ENCODE results near the gene AMER2. TPM values are rescaled to one million over a fixed set of nuclear protein-coding genes. Genes with fewer than 3 reads are reported as not detected.

Gene AMER2
- total and polyA plus RNA-seq, 2 donors, result under 0.01 to 0.05 TPM

DNA sequence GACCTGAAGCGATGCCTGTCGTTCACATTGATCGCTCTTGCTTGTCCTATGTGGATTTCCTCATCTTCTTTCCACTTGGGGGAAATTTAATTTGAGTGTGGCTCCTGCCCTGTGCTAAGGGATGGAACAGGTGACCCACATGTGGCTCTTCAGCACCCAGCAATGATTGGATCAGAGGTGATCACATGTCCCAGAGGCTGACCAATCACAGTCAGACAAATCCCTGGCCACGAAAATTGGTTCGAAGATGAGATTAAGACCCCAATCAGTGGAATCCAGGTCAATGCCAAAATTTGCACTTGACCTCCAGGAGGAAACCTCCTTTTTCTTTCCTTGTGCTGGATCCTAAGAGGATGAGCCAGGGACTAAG lies 23.7 kb downstream of the AMER2 start:
- Histone ChIP-seq H3K27me3 (ENCODE audit: control insufficient read depth in 2 of 2, insufficient read depth in 1 of 2, low read length in 1 of 2) (peaks cover 0 to 2% of the 10 kb centered on the region in 2 donors), H3K27ac (ENCODE audit: low read depth in 1 of 2, low read length in 1 of 2) (no peak overlapping the region), H3K36me3 (ENCODE audit: control insufficient read depth in 2 of 2, insufficient read depth in 2 of 2, low read length in 1 of 2) (no peaks in the 10 kb centered on the region), H3K4me1 (ENCODE audit: control insufficient read depth in 2 of 2, insufficient read depth in 2 of 2, low read length in 2 of 2) (no peaks in the 10 kb centered on the region), H3K9me3 (ENCODE audit: control insufficient read depth in 2 of 2, insufficient read depth in 1 of 2, low read length in 1 of 2) (no peaks in the 10 kb centered on the region), H3K4me3 (ENCODE audit: low read length in 2 of 2) (no peak overlapping the region)
- 97% methylated on average over 5 of the region's 5 CpGs for WGBS
- DNase-seq (ENCODE audit: low read depth in 6 of 9, low spot score in 9 of 9), result no peak

DNA sequence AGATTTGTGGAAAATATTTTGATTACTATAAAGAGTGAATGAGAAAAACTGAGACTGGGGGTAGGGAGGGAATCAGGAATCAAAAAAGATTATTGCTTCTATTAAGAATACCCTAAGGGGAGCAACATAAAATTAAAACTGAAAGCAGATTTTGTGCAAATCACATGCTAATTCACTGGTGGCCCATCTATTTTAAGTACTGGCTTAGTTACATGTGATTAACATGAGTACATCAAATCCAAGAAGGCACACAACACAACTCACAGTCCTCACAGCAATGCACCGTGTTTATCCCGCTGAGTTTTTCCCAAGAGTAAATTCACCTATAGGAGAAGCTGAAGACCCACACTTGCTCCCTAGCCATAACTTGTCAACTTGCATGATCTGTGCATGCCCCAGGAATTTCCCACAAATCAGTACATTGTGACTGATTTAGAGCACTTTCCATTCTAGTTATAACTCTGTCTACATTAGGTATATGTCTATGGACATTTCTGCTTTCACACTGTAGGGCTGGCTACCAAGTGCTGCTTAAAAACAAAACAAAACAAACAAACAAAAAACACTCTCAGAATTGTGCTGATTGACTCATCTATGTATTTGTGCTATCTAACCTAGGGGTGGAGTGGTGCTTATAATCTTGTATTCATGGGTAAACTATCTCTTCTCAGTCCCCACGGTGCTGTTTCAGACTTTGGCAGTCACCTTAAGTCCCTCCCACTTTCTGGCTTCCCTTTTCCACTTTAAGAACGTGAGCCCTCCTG lies 24.3 kb downstream of the AMER2 start:
- H3K36me3 ChIP-seq (ENCODE audit: control insufficient read depth in 2 of 2, insufficient read depth in 2 of 2, low read length in 1 of 2), result no peaks in the 10 kb centered on the region
- no peak overlapping the region for H3K27ac ChIP-seq (ENCODE audit: low read depth in 1 of 2, low read length in 1 of 2)
- WGBS, result 89% methylated on average over 4 of the region's 4 CpGs
- H3K27me3 ChIP-seq (ENCODE audit: control insufficient read depth in 2 of 2, insufficient read depth in 1 of 2, low read length in 1 of 2), result peaks cover 0 to 2% of the 10 kb centered on the region in 2 donors
- H3K4me1 ChIP-seq (ENCODE audit: control insufficient read depth in 2 of 2, insufficient read depth in 2 of 2, low read length in 2 of 2), result no peaks in the 10 kb centered on the region
- no peaks in the 10 kb centered on the region for H3K9me3 ChIP-seq (ENCODE audit: control insufficient read depth in 2 of 2, insufficient read depth in 1 of 2, low read length in 1 of 2)
- no peak overlapping the region for H3K4me3 ChIP-seq (ENCODE audit: low read length in 2 of 2)
- DNase-seq (ENCODE audit: low read depth in 6 of 9, low spot score in 9 of 9), result no peak

GRCh38 chr13:25143706-25144105 lies 28.4 kb downstream of the AMER2 start:
- no peaks in the 10 kb centered on the region for H3K4me1 ChIP-seq (ENCODE audit: control insufficient read depth in 2 of 2, insufficient read depth in 2 of 2, low read length in 2 of 2)
- peaks cover 0 to under 1% of the 10 kb centered on the region in 2 donors for H3K27me3 ChIP-seq (ENCODE audit: control insufficient read depth in 2 of 2, insufficient read depth in 1 of 2, low read length in 1 of 2)
- 96% methylated on average over 7 of the region's 7 CpGs for WGBS
- no peak overlapping the region for H3K27ac ChIP-seq (ENCODE audit: low read depth in 1 of 2, low read length in 1 of 2)
- H3K4me3 ChIP-seq (ENCODE audit: low read length in 2 of 2), result no peak overlapping the region
- H3K9me3 ChIP-seq (ENCODE audit: control insufficient read depth in 2 of 2, insufficient read depth in 1 of 2, low read length in 1 of 2), result no peaks in the 10 kb centered on the region
- no peaks in the 10 kb centered on the region for H3K36me3 ChIP-seq (ENCODE audit: control insufficient read depth in 2 of 2, insufficient read depth in 2 of 2, low read length in 1 of 2)
- no peak for DNase-seq (ENCODE audit: low read depth in 6 of 9, low spot score in 9 of 9)

GRCh38 chr13:25141042-25141441 lies 31.0 kb downstream of the AMER2 start:
- no peak for DNase-seq (ENCODE audit: low read depth in 6 of 9, low spot score in 9 of 9)
- H3K4me3 ChIP-seq (ENCODE audit: low read length in 2 of 2), result no peak overlapping the region
- 90% methylated on average over 5 of the region's 5 CpGs for WGBS
- H3K9me3 ChIP-seq (ENCODE audit: control insufficient read depth in 2 of 2, insufficient read depth in 1 of 2, low read length in 1 of 2), result no peaks in the 10 kb centered on the region
- H3K36me3 ChIP-seq (ENCODE audit: control insufficient read depth in 2 of 2, insufficient read depth in 2 of 2, low read length in 1 of 2), result no peaks in the 10 kb centered on the region
- H3K27ac ChIP-seq (ENCODE audit: low read depth in 1 of 2, low read length in 1 of 2), result no peak overlapping the region
- peaks cover 3 to 25% of the 10 kb centered on the region in 2 donors for H3K27me3 ChIP-seq (ENCODE audit: control insufficient read depth in 2 of 2, insufficient read depth in 1 of 2, low read length in 1 of 2)
- no peaks in the 10 kb centered on the region for H3K4me1 ChIP-seq (ENCODE audit: control insufficient read depth in 2 of 2, insufficient read depth in 2 of 2, low read length in 2 of 2)

DNA sequence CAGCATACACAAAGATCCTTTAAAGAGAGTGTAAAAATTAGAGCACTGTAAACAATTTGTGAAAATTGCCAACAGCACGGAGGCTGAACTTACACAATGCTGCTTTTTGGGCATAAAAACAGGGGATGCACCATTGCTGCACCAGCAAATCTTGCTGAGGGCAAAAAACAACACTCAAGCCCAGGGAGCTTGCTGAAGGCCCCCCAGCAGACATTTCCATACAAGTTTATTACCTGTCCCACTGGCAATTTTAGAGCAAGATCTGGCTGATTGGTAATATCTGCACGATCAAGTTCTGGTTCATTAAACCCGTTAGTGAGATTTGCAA lies 34.3 kb downstream of the AMER2 start:
- Histone ChIP-seq H3K4me3 (ENCODE audit: low read length in 2 of 2) (no peak overlapping the region), H3K27ac (ENCODE audit: low read depth in 1 of 2, low read length in 1 of 2) (no peak overlapping the region), H3K4me1 (ENCODE audit: control insufficient read depth in 2 of 2, insufficient read depth in 2 of 2, low read length in 2 of 2) (no peaks in the 10 kb centered on the region), H3K27me3 (ENCODE audit: control insufficient read depth in 2 of 2, insufficient read depth in 1 of 2, low read length in 1 of 2) (peaks cover 4 to 32% of the 10 kb centered on the region in 2 donors), H3K9me3 (ENCODE audit: control insufficient read depth in 2 of 2, insufficient read depth in 1 of 2, low read length in 1 of 2) (no peaks in the 10 kb centered on the region), H3K36me3 (ENCODE audit: control insufficient read depth in 2 of 2, insufficient read depth in 2 of 2, low read length in 1 of 2) (no peaks in the 10 kb centered on the region)
- WGBS, result 67% methylated on average over 3 of the region's 3 CpGs
- DNase-seq (ENCODE audit: low read depth in 6 of 9, low spot score in 9 of 9), result no peak

DNA sequence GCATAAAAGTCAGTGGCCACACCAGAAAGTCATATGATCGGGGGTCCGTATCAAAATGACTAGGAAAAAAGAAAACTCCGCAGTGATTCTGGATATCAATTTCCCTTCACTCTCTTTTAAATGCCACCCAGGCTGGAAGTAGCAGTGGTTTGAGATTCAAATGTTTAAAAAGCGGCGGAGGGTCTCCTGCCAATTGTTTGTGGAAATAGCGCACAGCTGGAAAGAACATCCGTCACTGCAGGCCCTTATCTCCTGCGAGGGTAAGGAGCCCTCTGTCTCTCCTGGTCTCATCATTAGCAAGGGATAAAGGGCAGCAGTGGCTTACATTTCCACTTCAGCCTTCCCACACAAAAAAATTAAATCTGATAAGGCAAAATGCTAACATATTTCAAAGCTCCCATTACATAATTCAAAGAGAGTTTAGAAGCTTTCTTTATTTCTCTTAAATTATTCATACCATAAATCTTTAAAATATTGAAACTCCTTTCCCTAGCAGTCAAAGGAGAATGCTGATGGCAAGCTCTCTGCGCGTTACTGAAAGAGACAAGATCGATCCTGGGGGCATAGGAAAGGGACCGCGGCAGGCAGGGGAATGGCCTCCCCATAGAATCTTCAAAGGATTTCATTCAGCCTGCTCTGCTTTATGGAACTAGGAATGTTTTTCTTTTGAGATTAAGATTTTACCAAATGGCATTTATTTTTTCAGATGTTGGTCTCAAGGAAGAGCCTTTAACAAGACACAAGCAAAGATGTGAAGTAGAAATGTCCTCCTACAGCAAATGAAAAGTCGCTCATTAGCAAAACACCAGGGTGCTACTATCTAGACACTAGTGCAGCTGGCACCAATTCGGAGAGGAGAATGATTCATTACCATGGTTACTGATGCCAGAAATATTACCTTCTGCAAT lies 35.0 kb downstream of the AMER2 start:
- no peak for DNase-seq (ENCODE audit: low read depth in 6 of 9, low spot score in 9 of 9)
- peaks cover 4 to 32% of the 10 kb centered on the region in 2 donors for H3K27me3 ChIP-seq (ENCODE audit: control insufficient read depth in 2 of 2, insufficient read depth in 1 of 2, low read length in 1 of 2)
- H3K27ac ChIP-seq (ENCODE audit: low read depth in 1 of 2, low read length in 1 of 2), result no peak overlapping the region
- no peaks in the 10 kb centered on the region for H3K36me3 ChIP-seq (ENCODE audit: control insufficient read depth in 2 of 2, insufficient read depth in 2 of 2, low read length in 1 of 2)
- no peaks in the 10 kb centered on the region for H3K9me3 ChIP-seq (ENCODE audit: control insufficient read depth in 2 of 2, insufficient read depth in 1 of 2, low read length in 1 of 2)
- no peaks in the 10 kb centered on the region for H3K4me1 ChIP-seq (ENCODE audit: control insufficient read depth in 2 of 2, insufficient read depth in 2 of 2, low read length in 2 of 2)
- H3K4me3 ChIP-seq (ENCODE audit: low read length in 2 of 2), result no peak overlapping the region
- WGBS, result 24% methylated on average over 15 of the region's 15 CpGs

GRCh38 chr13:25135896-25136295 lies 36.2 kb downstream of the AMER2 start:
- WGBS, result 96% methylated on average over 4 of the region's 4 CpGs
- Histone ChIP-seq H3K36me3 (ENCODE audit: control insufficient read depth in 2 of 2, insufficient read depth in 2 of 2, low read length in 1 of 2) (no peaks in the 10 kb centered on the region), H3K4me1 (ENCODE audit: control insufficient read depth in 2 of 2, insufficient read depth in 2 of 2, low read length in 2 of 2) (no peaks in the 10 kb centered on the region), H3K27me3 (ENCODE audit: control insufficient read depth in 2 of 2, insufficient read depth in 1 of 2, low read length in 1 of 2) (peaks cover 4 to 32% of the 10 kb centered on the region in 2 donors), H3K4me3 (ENCODE audit: low read length in 2 of 2) (no peak overlapping the region), H3K27ac (ENCODE audit: low read depth in 1 of 2, low read length in 1 of 2) (no peak overlapping the region), H3K9me3 (ENCODE audit: control insufficient read depth in 2 of 2, insufficient read depth in 1 of 2, low read length in 1 of 2) (no peaks in the 10 kb centered on the region)
- no peak for DNase-seq (ENCODE audit: low read depth in 6 of 9, low spot score in 9 of 9)

DNA sequence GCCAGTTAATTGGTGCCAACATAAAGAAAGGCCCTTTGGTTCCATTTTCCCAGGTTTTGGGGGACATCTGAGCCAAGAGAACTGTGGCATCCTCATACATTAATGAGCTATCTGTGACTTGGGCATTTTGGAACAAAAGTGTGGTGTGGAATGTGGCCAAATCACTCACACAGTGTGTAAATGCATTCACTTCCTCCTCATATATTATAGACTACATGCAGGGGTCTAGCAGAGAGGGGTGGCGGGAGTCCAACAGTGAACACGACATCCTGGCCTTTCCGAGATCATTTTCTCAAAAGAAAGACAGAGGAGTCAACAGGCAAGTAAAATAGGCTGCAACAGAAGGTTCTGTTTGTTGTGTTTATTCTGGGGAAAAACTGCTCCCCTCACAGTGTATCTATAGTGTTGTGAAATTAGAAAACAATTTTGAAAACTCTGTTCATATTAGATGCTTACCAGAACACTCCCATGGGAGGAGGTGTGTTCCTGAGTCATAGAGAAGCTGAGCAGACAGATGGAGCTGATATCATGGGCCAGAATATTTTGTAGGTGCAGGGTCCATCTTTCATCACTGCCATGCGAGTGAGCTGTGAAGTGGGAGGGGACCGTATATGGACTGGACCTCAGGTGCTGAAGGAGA lies 39.2 kb downstream of the AMER2 start:
- Histone ChIP-seq H3K36me3 (ENCODE audit: control insufficient read depth in 2 of 2, insufficient read depth in 2 of 2, low read length in 1 of 2) (no peaks in the 10 kb centered on the region), H3K27me3 (ENCODE audit: control insufficient read depth in 2 of 2, insufficient read depth in 1 of 2, low read length in 1 of 2) (peaks cover 4 to 23% of the 10 kb centered on the region in 2 donors), H3K4me1 (ENCODE audit: control insufficient read depth in 2 of 2, insufficient read depth in 2 of 2, low read length in 2 of 2) (no peaks in the 10 kb centered on the region), H3K4me3 (ENCODE audit: low read length in 2 of 2) (no peak overlapping the region), H3K27ac (ENCODE audit: low read depth in 1 of 2, low read length in 1 of 2) (no peak overlapping the region), H3K9me3 (ENCODE audit: control insufficient read depth in 2 of 2, insufficient read depth in 1 of 2, low read length in 1 of 2) (no peaks in the 10 kb centered on the region)
- 76% methylated on average over 5 of the region's 5 CpGs for WGBS
- no peak for DNase-seq (ENCODE audit: low read depth in 6 of 9, low spot score in 9 of 9)

DNA sequence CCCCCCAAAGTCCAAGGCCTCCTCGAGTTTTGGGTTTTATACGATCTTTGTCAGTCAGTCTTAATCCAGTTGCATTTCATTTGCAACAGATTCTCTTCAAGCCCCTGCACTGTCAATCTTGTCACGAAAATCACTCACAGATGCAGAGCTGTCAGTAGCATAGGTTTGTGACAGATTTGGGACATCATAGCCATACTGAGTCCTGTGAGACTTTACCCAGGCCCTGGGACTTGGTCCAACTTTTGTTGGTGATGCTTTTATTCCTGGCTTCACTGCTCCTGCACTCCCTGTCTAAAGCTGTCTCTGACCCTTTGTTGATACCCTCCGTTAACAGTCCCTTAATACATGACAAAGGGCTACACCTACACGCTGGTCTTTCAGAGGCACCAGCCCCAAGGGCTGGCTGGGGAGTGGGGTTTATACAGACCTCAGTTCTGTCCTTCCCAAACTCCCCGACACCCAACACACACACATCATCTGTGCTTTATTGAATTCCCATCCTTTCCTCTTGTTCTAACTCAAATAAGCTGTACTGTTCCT lies 40.1 kb downstream of the AMER2 start:
- no peak overlapping the region for H3K27ac ChIP-seq (ENCODE audit: low read depth in 1 of 2, low read length in 1 of 2)
- WGBS, result 83% methylated on average over 6 of the region's 6 CpGs
- peaks cover 3 to 14% of the 10 kb centered on the region in 2 donors for H3K27me3 ChIP-seq (ENCODE audit: control insufficient read depth in 2 of 2, insufficient read depth in 1 of 2, low read length in 1 of 2)
- no peak for DNase-seq (ENCODE audit: low read depth in 6 of 9, low spot score in 9 of 9)
- H3K4me1 ChIP-seq (ENCODE audit: control insufficient read depth in 2 of 2, insufficient read depth in 2 of 2, low read length in 2 of 2), result no peaks in the 10 kb centered on the region
- H3K4me3 ChIP-seq (ENCODE audit: low read length in 2 of 2), result no peak overlapping the region
- no peaks in the 10 kb centered on the region for H3K9me3 ChIP-seq (ENCODE audit: control insufficient read depth in 2 of 2, insufficient read depth in 1 of 2, low read length in 1 of 2)
- no peaks in the 10 kb centered on the region for H3K36me3 ChIP-seq (ENCODE audit: control insufficient read depth in 2 of 2, insufficient read depth in 2 of 2, low read length in 1 of 2)
